Measurements from ENCODE around the gene KIAA0825.

Gene KIAA0825

GRCh38 chr5:94403483-94403882 is 214.9 kb downstream of the KIAA0825 start:
- TF ChIP-seq EZH2 (IDR thresholded peaks at IDR 0.05; ENCODE audit: borderline replicate concordance, low read length) = no peak
- TF ChIP-seq, protein P1, sequence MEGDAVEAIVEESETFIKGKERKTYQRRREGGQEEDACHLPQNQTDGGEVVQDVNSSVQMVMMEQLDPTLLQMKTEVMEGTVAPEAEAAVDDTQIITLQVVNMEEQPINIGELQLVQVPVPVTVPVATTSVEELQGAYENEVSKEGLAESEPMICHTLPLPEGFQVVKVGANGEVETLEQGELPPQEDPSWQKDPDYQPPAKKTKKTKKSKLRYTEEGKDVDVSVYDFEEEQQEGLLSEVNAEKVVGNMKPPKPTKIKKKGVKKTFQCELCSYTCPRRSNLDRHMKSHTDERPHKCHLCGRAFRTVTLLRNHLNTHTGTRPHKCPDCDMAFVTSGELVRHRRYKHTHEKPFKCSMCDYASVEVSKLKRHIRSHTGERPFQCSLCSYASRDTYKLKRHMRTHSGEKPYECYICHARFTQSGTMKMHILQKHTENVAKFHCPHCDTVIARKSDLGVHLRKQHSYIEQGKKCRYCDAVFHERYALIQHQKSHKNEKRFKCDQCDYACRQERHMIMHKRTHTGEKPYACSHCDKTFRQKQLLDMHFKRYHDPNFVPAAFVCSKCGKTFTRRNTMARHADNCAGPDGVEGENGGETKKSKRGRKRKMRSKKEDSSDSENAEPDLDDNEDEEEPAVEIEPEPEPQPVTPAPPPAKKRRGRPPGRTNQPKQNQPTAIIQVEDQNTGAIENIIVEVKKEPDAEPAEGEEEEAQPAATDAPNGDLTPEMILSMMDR (IDR thresholded peaks at IDR 0.05; ENCODE audit: low read length) = no peak
- Histone ChIP-seq H3K9me3 (ENCODE audit: low read length) (no peaks in the 10 kb centered on the region), H3K27me3 (ENCODE audit: insufficient read depth, low read length) (no peaks in the 10 kb centered on the region), H3K36me3 (ENCODE audit: insufficient read depth, low read length) (no peaks in the 10 kb centered on the region), H3K4me3 (ENCODE audit: low read depth, low read length, poor library complexity, severe bottlenecking) (no peak overlapping the region), H3K9me2 (ENCODE audit: low read depth, low read length) (no peaks in the 10 kb centered on the region), H3F3A (ENCODE audit: insufficient read depth, low read length) (no peaks in the 10 kb centered on the region), H3K4me1 (ENCODE audit: insufficient read depth, low read length, severe bottlenecking) (no peaks in the 10 kb centered on the region), H3K4me2 (ENCODE audit: low read length) (no peak overlapping the region), H3K27ac (ENCODE audit: low read depth, low read length, poor library complexity, severe bottlenecking) (no peak overlapping the region), H3K9ac (ENCODE audit: low read length) (no peak overlapping the region), H2AFZ (ENCODE audit: low read length) (no peak overlapping the region), H4K20me1 (ENCODE audit: insufficient read depth, low read length) (no peaks in the 10 kb centered on the region), H3K79me2 (ENCODE audit: insufficient read depth, low read length) (no peaks in the 10 kb centered on the region)

DNA sequence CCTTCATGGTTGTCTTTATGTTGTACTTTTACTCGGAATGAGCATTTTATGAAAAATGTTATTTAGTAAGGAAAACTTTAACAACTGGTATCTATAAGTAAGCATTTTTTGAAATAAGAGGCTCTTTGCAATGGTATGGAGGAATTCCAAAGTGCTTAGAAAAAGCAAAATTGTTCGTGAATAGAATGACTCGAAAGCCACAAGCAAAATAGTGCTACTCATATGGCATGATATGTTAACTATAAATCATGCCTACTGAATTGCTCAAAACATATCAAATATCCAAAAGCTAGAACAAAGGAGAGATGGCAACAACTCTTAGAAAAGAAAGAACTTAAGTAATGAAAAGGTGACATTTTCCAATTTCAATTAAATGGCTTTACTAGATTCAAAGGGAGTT is 216.3 kb downstream of the KIAA0825 start:
- TF ChIP-seq, protein P1 (IDR thresholded peaks at IDR 0.05; ENCODE audit: low read length) = no peak
- no peak for TF ChIP-seq EZH2 (IDR thresholded peaks at IDR 0.05; ENCODE audit: borderline replicate concordance, low read length)
- Histone ChIP-seq H3K4me2 (ENCODE audit: low read length) (no peak overlapping the region), H3K27ac (ENCODE audit: low read depth, low read length, poor library complexity, severe bottlenecking) (no peak overlapping the region), H3K4me3 (ENCODE audit: low read depth, low read length, poor library complexity, severe bottlenecking) (no peak overlapping the region), H3K9ac (ENCODE audit: low read length) (no peak overlapping the region), H3F3A (ENCODE audit: insufficient read depth, low read length) (no peaks in the 10 kb centered on the region), H3K79me2 (ENCODE audit: insufficient read depth, low read length) (no peaks in the 10 kb centered on the region), H3K9me2 (ENCODE audit: low read depth, low read length) (no peaks in the 10 kb centered on the region), H3K4me1 (ENCODE audit: insufficient read depth, low read length, severe bottlenecking) (no peaks in the 10 kb centered on the region), H4K20me1 (ENCODE audit: insufficient read depth, low read length) (no peaks in the 10 kb centered on the region), H3K27me3 (ENCODE audit: insufficient read depth, low read length) (peaks cover 3% of the 10 kb centered on the region; the same call in 1 of the 2 replicates), H2AFZ (ENCODE audit: low read length) (no peak overlapping the region), H3K9me3 (ENCODE audit: low read length) (no peaks in the 10 kb centered on the region), H3K36me3 (ENCODE audit: insufficient read depth, low read length) (no peaks in the 10 kb centered on the region)

GRCh38 chr5:94397508-94397907 is 220.9 kb downstream of the KIAA0825 start:
- no peak overlapping the region for H2AFZ ChIP-seq (ENCODE audit: low read length)
- no peak overlapping the region for H3K9ac ChIP-seq (ENCODE audit: low read length)
- no peak overlapping the region for H3K4me2 ChIP-seq (ENCODE audit: low read length)
- TF ChIP-seq, protein P1 (IDR thresholded peaks at IDR 0.05; ENCODE audit: low read length) = no peak
- no peak for TF ChIP-seq EZH2 (IDR thresholded peaks at IDR 0.05; ENCODE audit: borderline replicate concordance, low read length)
- no peaks in the 10 kb centered on the region for H3F3A ChIP-seq (ENCODE audit: insufficient read depth, low read length)
- no peak overlapping the region for H3K4me3 ChIP-seq (ENCODE audit: low read depth, low read length, poor library complexity, severe bottlenecking)
- no peaks in the 10 kb centered on the region for H3K9me3 ChIP-seq (ENCODE audit: low read length)
- no peak overlapping the region for H3K27ac ChIP-seq (ENCODE audit: low read depth, low read length, poor library complexity, severe bottlenecking)
- H3K36me3 ChIP-seq (ENCODE audit: insufficient read depth, low read length) = no peaks in the 10 kb centered on the region
- H3K4me1 ChIP-seq (ENCODE audit: insufficient read depth, low read length, severe bottlenecking) = no peaks in the 10 kb centered on the region
- peaks cover 3% of the 10 kb centered on the region; the same call in 1 of the 2 replicates for H3K27me3 ChIP-seq (ENCODE audit: insufficient read depth, low read length)
- no peaks in the 10 kb centered on the region for H4K20me1 ChIP-seq (ENCODE audit: insufficient read depth, low read length)
- no peaks in the 10 kb centered on the region for H3K9me2 ChIP-seq (ENCODE audit: low read depth, low read length)
- H3K79me2 ChIP-seq (ENCODE audit: insufficient read depth, low read length) = no peaks in the 10 kb centered on the region
